ENCODE measurements around the gene CFAP73. TPM values are rescaled to one million over a fixed set of nuclear protein-coding genes. Genes with fewer than 3 reads are reported as not detected.

CFAP73 gene
- total and polyA plus RNA-seq, 10 donors: 0.64 to 0.71 (median 0.70) TPM; not detected in 7

DNA sequence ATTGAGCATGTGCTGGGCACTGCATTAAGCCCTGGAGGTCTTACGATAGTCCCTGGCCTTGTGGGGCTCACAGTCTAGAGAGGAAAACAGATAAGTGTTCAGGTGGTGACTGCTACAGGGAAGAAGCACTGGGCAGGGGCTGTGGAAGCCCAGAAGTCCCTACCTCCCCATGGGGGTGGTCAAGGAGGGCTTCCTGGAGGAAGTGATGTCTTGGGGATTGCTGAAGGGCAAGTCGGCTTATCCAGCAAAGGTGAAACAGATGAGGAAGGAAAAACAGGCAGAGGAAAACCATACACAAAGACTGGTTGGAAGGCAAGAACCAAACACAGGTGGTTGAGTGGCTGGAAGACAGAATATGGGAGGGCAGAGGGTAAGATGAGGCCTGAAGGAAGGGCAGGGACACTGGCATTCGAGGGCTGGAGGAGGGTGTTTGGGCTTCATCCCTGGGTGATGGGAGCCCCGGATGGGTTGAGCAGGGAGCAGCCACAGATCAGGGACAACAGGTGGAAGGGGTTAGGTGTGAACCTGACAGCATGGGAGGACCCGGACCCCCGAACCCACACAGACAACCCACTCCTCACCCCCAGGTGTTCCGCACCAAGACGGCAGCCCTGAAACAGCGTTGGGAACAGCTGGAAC, 2.8 kb downstream of the CFAP73 start:
- Histone ChIP-seq H3K27me3 (replicated peaks in 1 of 7) (peaks cover 0 to 74% (median 27%) of the 10 kb centered on the region in 7 donors), H3K27ac (no peak overlapping the region), H3K36me3 (peaks cover 0 to 10% (median under 1%) of the 10 kb centered on the region in 6 donors), H3K9me3 (peaks cover 0 to 3% (median under 1%) of the 10 kb centered on the region in 8 donors), H3K4me3 (peak overlapping the region in 6 of 8 donors; percentile 39 to 72 (median 45)), H3K4me1 (peaks cover 19 to 44% (median 29%) of the 10 kb centered on the region in 6 donors)
- intact Hi-C loops (cut with DNase I; ENCODE audit: low total_unique reads): loop anchor here (10.0 kb wide), 1 partner anchor 58 kb away; no protein-coding TSS in a partner anchor
- DNase-seq: no peak
- TF ChIP-seq, protein P1, sequence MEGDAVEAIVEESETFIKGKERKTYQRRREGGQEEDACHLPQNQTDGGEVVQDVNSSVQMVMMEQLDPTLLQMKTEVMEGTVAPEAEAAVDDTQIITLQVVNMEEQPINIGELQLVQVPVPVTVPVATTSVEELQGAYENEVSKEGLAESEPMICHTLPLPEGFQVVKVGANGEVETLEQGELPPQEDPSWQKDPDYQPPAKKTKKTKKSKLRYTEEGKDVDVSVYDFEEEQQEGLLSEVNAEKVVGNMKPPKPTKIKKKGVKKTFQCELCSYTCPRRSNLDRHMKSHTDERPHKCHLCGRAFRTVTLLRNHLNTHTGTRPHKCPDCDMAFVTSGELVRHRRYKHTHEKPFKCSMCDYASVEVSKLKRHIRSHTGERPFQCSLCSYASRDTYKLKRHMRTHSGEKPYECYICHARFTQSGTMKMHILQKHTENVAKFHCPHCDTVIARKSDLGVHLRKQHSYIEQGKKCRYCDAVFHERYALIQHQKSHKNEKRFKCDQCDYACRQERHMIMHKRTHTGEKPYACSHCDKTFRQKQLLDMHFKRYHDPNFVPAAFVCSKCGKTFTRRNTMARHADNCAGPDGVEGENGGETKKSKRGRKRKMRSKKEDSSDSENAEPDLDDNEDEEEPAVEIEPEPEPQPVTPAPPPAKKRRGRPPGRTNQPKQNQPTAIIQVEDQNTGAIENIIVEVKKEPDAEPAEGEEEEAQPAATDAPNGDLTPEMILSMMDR (IDR thresholded peaks at IDR 0.05 in 8 of 11, conservative IDR thresholded peaks at IDR 0.05 in 3 of 11): no peak
- TF ChIP-seq POLR2AphosphoS5 (IDR thresholded peaks at IDR 0.05) (no peak), POLR2A (IDR thresholded peaks at IDR 0.05) (no peak)
- 23 to 27% (median 26%) methylated on average over 9 of the region's 9 CpGs for WGBS, 5 donors

DNA sequence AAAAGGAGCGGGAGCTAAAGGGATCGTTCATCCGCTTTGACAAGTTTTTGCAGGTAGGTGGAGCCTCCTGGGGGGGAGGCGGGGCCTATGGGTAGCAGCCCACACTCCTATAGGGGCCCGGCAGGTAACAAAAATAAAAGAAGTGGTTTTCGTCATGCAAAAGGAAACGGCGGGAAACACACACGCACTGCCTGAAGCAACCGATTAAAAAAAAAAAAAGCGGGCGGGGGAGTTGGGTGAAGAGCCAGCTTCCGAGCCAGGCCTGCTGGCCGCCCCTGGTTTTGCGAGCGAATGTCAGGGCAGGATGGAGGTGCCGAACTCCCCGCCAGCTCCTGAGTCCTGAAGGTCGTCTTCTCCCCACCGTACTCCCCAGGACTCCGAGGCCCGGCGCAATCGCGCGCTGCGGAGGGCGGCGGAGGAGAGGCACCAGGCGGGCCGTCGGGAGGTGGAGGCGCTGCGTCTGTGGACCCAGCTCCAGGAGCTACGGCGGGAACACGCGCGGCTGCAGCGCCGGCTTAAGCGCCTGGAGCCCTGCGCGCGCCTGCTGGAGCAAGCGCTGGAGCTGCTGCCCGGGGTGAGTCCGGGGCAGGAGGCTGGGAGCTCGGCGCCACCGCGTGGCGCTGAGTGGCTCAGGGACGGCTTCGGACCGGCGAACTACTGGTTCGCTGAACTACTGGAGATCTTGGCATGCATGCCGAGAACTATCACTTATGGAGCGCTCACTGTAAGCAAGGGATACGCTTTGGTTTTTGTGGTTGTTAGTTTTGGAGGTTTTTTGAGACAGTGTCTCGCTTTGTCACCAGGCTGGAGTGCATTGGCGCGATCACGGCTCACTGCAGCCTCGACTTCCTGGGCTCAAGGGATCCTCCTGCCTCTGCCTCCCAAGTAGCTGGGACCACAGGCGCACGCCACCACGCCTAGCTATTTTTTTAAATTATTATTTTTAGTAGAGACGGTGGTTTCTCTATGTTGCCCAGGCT, 3.6 kb downstream of the CFAP73 start:
- no peak overlapping the region for H3K27ac ChIP-seq
- DNase-seq: peak; percentile 86
- intact Hi-C loops (cut with DNase I; ENCODE audit: low total_unique reads): loop anchor here (10.0 kb wide), 1 partner anchor 58 kb away; no protein-coding TSS in a partner anchor
- peak overlapping the region; percentile 31 to 72 (median 42) for H3K4me3 ChIP-seq
- H3K9me3 ChIP-seq: no peaks in the 10 kb centered on the region
- peaks cover 19 to 44% (median 29%) of the 10 kb centered on the region in 6 donors for H3K4me1 ChIP-seq
- WGBS, 5 donors: 5 to 10% (median 7%) methylated on average over 31 to 70 of the region's 70 CpGs
- TF ChIP-seq POLR2AphosphoS5 (IDR thresholded peaks at IDR 0.05) (peak in 1 of 3 donors; percentile 56), POLR2A (IDR thresholded peaks at IDR 0.05) (no peak)
- TF ChIP-seq, protein P1 (IDR thresholded peaks at IDR 0.05 in 8 of 11, conservative IDR thresholded peaks at IDR 0.05 in 3 of 11): peak in 7 of 11 experiments; percentile 35 to 56 (median 44)
- H3K36me3 ChIP-seq: peaks cover 0 to 18% (median 9%) of the 10 kb centered on the region in 6 donors
- H3K27me3 ChIP-seq (replicated peaks in 1 of 7): peaks cover 0 to 74% (median 27%) of the 10 kb centered on the region in 7 donors

DNA sequence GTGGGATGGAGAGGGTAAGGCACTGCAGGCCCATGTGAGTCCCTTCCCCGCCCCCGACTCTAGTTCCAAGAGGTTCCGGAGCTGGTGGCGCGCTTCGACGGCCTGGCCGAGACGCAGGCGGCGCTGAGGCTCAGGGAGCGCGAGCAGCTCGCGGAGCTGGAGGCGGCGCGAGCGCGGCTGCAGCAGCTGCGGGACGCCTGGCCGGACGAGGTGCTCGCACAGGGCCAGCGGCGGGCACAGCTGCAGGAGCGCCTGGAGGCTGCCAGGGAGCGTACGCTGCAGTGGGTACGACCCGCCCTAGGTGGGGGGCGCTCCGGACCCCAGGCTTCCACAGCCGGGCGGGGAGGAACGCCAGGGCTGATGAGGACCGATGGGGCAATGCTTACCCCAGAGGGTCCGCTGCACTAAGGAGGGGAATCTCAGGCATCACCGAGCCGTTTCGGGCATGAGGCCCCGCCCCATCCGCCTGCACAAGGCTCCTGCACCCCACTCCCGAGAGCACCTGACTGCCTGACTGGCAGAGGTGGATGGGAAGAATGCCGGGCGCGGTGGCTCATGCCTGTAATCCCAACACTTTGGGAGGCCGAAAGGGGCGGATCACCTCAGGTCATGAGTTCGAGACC, 4.9 kb downstream of the CFAP73 start:
- H3K4me1 ChIP-seq: peaks cover 19 to 44% (median 29%) of the 10 kb centered on the region in 6 donors
- peak in 1 of 3 donors; percentile 22 for TF ChIP-seq POLR2AphosphoS5 (IDR thresholded peaks at IDR 0.05)
- no peak for TF ChIP-seq POLR2A (IDR thresholded peaks at IDR 0.05)
- no peaks in the 10 kb centered on the region for H3K9me3 ChIP-seq
- no peak for DNase-seq
- H3K27me3 ChIP-seq (replicated peaks in 1 of 7): peaks cover 0 to 70% (median 27%) of the 10 kb centered on the region in 7 donors
- peak overlapping the region in 7 of 8 donors; percentile 5 to 72 (median 28) for H3K4me3 ChIP-seq
- WGBS, 5 donors: 4 to 6% (median 4%) methylated on average over 41 to 51 of the region's 51 CpGs
- intact Hi-C loops (cut with DNase I; ENCODE audit: low total_unique reads): loop anchor here (10.0 kb wide), 1 partner anchor 60 kb away; no protein-coding TSS in a partner anchor
- no peak overlapping the region for H3K27ac ChIP-seq
- peaks cover 0 to 32% (median 22%) of the 10 kb centered on the region in 6 donors for H3K36me3 ChIP-seq

GRCh38 chr12:113155060-113155459, 5.5 kb downstream of the CFAP73 start:
- peaks cover 19 to 44% (median 29%) of the 10 kb centered on the region in 6 donors for H3K4me1 ChIP-seq
- TF ChIP-seq, protein P1 (IDR thresholded peaks at IDR 0.05 in 8 of 11, conservative IDR thresholded peaks at IDR 0.05 in 3 of 11): no peak
- no peak for TF ChIP-seq POLR2A (IDR thresholded peaks at IDR 0.05)
- no peak for TF ChIP-seq POLR2AphosphoS5 (IDR thresholded peaks at IDR 0.05)
- intact Hi-C loops (cut with DNase I; ENCODE audit: low total_unique reads): loop anchor here (5.0 to 10.0 kb wide), 2 partner anchors 60 to 108 kb away; no protein-coding TSS in a partner anchor
- peaks cover 0 to 64% (median 27%) of the 10 kb centered on the region in 7 donors for H3K27me3 ChIP-seq (replicated peaks in 1 of 7)
- H3K27ac ChIP-seq: no peak overlapping the region
- H3K9me3 ChIP-seq: no peaks in the 10 kb centered on the region
- DNase-seq: no peak
- peaks cover 0 to 38% (median 28%) of the 10 kb centered on the region in 6 donors for H3K36me3 ChIP-seq
- WGBS, 5 donors: 72 to 78% (median 74%) methylated on average over 12 of the region's 12 CpGs
- H3K4me3 ChIP-seq: peak overlapping the region in 1 of 8 donors; percentile 11
